PFSK-1 (cell line): ENCODE measurements around the gene BRD7.

Experiments
- FOXP2 ChIP-seq: optimal IDR thresholded peaks from 2 replicates; pipeline ENCODE3; 2011; ENCODE audit warnings: borderline replicate concordance, control low read depth, inconsistent platforms; ENCODE audit not compliant: insufficient read depth; ENCODE audit errors: extremely low read length, extremely low read depth
- POLR2AphosphoS5 ChIP-seq: IDR thresholded peaks from 2 replicates; pipeline ENCODE4 v1.6.1; 2012; ENCODE audit warnings: low read depth, mild to moderate bottlenecking, control low read depth, low read length, moderate library complexity
- SIN3A ChIP-seq: IDR thresholded peaks from 2 replicates; pipeline ENCODE4 v1.6.1; 2012; ENCODE audit warnings: mild to moderate bottlenecking, low read length, moderate library complexity, borderline replicate concordance; ENCODE audit not compliant: insufficient read depth
- TAF1 ChIP-seq: IDR thresholded peaks from 2 replicates; pipeline ENCODE4 v1.6.1; 2012; ENCODE audit warnings: low read length, control low read depth, borderline replicate concordance; ENCODE audit not compliant: insufficient read depth
- TF ChIP-seq, protein P1 (sequence below), 2 experiments: IDR thresholded peaks; 2 replicates each; pipeline versions ENCODE4 v1.6.1 to v1.8.0; 2011 to 2012; ENCODE audit warnings: low read depth in 2 of 2, low read length in 2 of 2, control low read depth in 1 of 2, inconsistent platforms in 1 of 2, mild to moderate bottlenecking in 1 of 2, moderate library complexity in 1 of 2; ENCODE audit not compliant: insufficient read depth in 1 of 2

BRD7 gene

DNA sequence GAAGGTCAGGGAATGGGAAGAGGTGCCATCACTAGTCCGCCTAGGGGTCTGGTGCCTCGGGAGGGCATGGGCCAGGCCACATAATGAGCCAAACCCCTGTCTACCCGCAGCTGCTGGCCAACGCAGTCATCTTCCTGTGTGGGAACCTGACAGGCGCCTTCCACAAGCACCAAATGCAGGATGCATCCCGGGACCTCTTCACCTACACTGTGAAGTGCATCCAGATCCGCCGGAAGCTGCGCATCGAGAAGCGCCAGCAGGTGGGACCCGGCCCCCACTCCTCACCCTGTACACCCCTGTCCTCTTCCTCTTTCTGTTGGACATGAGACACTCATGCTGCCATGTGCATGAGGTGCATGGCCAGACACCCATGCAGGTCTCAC, 76.2 kb downstream of the BRD7 start:
- TF ChIP-seq FOXP2 (no peak), POLR2AphosphoS5 (no peak), SIN3A (no peak), TAF1 (no peak)
- TF ChIP-seq, protein P1, sequence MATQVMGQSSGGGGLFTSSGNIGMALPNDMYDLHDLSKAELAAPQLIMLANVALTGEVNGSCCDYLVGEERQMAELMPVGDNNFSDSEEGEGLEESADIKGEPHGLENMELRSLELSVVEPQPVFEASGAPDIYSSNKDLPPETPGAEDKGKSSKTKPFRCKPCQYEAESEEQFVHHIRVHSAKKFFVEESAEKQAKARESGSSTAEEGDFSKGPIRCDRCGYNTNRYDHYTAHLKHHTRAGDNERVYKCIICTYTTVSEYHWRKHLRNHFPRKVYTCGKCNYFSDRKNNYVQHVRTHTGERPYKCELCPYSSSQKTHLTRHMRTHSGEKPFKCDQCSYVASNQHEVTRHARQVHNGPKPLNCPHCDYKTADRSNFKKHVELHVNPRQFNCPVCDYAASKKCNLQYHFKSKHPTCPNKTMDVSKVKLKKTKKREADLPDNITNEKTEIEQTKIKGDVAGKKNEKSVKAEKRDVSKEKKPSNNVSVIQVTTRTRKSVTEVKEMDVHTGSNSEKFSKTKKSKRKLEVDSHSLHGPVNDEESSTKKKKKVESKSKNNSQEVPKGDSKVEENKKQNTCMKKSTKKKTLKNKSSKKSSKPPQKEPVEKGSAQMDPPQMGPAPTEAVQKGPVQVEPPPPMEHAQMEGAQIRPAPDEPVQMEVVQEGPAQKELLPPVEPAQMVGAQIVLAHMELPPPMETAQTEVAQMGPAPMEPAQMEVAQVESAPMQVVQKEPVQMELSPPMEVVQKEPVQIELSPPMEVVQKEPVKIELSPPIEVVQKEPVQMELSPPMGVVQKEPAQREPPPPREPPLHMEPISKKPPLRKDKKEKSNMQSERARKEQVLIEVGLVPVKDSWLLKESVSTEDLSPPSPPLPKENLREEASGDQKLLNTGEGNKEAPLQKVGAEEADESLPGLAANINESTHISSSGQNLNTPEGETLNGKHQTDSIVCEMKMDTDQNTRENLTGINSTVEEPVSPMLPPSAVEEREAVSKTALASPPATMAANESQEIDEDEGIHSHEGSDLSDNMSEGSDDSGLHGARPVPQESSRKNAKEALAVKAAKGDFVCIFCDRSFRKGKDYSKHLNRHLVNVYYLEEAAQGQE (IDR thresholded peaks at IDR 0.05; ENCODE audit: insufficient read depth in 1 of 2, low read depth in 2 of 2, low read length in 2 of 2), result no peak

DNA sequence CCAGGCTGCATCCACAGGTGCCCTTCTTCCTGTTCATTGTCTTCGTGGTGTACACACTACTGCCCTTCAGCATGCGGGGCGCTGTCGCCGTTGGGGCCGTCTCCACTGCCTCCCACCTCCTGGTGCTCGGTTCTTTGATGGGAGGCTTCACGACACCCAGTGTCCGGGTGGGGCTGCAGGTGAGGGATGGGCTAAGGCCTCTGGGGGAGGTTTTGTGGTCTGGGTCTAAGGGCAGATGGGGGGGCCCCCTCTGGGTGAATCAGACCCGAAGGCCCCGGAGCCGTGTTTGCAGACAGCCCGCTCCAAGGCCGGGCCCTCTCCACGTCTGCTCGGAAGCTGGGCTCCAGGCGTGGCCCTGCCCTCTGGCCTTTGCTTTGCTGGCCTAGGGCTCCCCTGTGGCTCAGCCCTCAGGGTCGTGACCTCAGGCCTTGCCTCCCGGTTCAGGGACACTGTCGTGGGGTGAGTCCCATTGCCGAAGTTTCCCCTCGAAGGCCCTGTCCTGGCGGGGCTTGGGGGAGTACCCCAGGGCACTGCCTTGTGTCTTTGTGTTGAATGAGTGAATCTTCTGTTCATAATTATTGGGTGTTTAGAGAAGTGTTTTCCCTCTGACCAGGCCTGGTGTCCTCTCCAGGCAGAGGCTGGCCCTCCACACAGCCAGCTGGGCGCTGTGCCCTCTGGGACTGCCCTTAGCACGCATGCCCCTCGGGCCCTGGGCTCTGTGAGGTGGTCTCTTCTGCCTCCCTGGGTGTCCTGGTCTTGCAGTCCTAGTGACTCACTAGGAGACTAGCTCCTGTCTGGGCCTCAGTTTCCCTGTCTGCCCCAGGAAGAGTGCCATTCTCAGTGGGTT, 76.8 kb downstream of the BRD7 start:
- no peak for TF ChIP-seq TAF1
- no peak for TF ChIP-seq SIN3A
- no peak for TF ChIP-seq POLR2AphosphoS5
- no peak for TF ChIP-seq FOXP2
- TF ChIP-seq, protein P1 (IDR thresholded peaks at IDR 0.05; ENCODE audit: insufficient read depth in 1 of 2, low read depth in 2 of 2, low read length in 2 of 2), result no peak

DNA sequence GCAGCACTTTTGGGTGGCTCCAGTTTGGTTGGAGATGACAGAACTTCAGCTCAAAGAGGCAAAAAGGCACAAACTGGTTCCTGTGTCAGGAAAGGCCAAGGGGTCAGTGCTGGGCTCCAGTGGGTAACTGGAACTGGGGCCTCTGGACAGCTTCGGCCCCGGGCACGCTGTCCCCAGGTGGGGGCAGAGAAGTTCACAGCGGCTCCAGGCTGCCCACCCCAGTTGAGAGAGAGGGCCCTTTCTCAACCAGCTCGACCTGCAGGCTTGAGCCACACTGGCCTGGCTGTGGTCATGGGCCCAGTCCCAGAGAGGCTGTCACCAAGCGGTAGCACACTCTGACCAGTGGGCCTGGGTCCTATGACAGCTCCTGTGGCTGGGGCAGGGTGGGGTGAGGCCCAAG, 77.9 kb downstream of the BRD7 start:
- TF ChIP-seq FOXP2, result no peak
- TF ChIP-seq POLR2AphosphoS5, result no peak
- TF ChIP-seq, protein P1 (IDR thresholded peaks at IDR 0.05; ENCODE audit: insufficient read depth in 1 of 2, low read depth in 2 of 2, low read length in 2 of 2), result no peak
- TF ChIP-seq SIN3A, result no peak
- no peak for TF ChIP-seq TAF1

DNA sequence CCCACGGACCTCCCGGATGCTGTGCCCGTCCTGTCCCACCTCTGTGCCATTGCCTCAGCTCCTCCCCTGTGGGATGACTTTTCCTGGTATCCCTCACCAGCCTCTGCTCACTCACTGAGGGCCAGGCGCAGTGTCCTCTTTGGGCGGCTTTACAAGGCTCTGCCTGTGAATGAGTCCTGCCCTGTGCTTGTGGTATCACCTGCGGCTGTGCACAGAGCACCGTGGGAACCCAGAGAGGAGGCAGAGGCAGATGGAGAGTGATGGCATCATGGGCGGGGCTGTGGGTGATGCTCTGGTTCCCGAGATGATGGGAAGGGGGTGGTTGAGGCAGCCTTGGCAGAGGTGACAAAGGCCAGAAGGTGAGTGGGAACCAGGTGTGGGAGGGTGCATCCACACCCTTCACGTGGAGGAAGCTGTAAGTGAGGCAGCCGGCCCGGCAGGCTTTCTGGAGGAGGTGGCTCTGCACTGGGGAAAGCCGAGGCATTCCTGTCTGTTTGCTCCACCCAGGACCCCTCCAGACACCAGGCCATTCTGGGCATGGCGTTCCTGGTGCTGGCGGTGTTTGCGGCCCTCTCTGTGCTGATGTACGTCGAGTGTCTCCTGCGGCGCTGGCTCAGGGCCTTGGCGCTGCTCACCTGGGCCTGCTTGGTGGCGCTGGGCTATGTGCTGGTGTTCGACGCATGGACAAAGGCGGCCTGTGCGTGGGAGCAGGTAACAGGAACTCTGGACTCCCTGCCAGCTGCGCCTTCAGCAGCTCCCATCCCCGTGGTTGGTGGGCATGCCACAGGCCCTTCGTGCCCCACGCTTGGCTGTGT, 78.6 kb downstream of the BRD7 start:
- TF ChIP-seq POLR2AphosphoS5, result no peak
- TF ChIP-seq FOXP2, result no peak
- no peak for TF ChIP-seq TAF1
- TF ChIP-seq SIN3A, result no peak
- TF ChIP-seq, protein P1 (IDR thresholded peaks at IDR 0.05; ENCODE audit: insufficient read depth in 1 of 2, low read depth in 2 of 2, low read length in 2 of 2), result no peak
